ENCODE data around the gene DDX41.

Gene DDX41

GRCh38 chr5:177491983-177492746, 24.6 kb downstream of the DDX41 start:
- no peak for TF ChIP-seq CTCF (IDR thresholded peaks at IDR 0.05; ENCODE audit: insufficient read depth, low read length, missing control alignments)
- no peak for DNase-seq (ENCODE audit: low read depth, low spot score)
- ChIA-PET POLR2A (interaction anchor here (0.7 to 15.7 kb wide), 4 partner anchors 14 to 44 kb away, joined by 3 to 401 read pairs (median 4); partner anchors contain the start of gene DBN1), CTCF (interaction anchor here (0.9 to 16.4 kb wide), 7 partner anchors 9 to 102 kb away, joined by 3 to 261 read pairs (median 8); partner anchors contain the start of gene DBN1)
- no peak overlapping the region; the same call in 1 of the 2 replicates for H3K4me3 ChIP-seq (ENCODE audit: low read depth, low read length)

- no peak for DNase-seq (ENCODE audit: low read depth, low spot score)
- peak; percentile 80 for TF ChIP-seq CTCF (IDR thresholded peaks at IDR 0.05; ENCODE audit: insufficient read depth, low read length, missing control alignments)
- CTCF ChIA-PET, result interaction anchor here (1.3 to 16.4 kb wide), 3 partner anchors 10 to 24 kb away, joined by 4 to 261 read pairs (median 13); partner anchors contain the start of gene DBN1
- POLR2A ChIA-PET, result interaction anchor here (15.7 kb wide), 1 partner anchor 14 kb away, joined by 401 read pairs; the partner anchor contains the start of gene DBN1
- H3K4me3 ChIP-seq (ENCODE audit: low read depth, low read length), result no peak overlapping the region
Measured at GRCh38 chr5:177491429-177491945, 25.3 kb downstream of the DDX41 start.

GRCh38 chr5:177490992-177491391, 25.8 kb downstream of the DDX41 start:
- no peak for TF ChIP-seq CTCF (IDR thresholded peaks at IDR 0.05; ENCODE audit: insufficient read depth, low read length, missing control alignments)
- POLR2A ChIA-PET, result interaction anchor here (15.7 kb wide), 1 partner anchor 13 kb away, joined by 401 read pairs; the partner anchor contains the start of gene DBN1
- H3K4me3 ChIP-seq (ENCODE audit: low read depth, low read length), result no peak overlapping the region
- CTCF ChIA-PET, result interaction anchor here (16.4 kb wide), 1 partner anchor 15 kb away, joined by 261 read pairs; the partner anchor contains the start of gene DBN1
- DNase-seq (ENCODE audit: low read depth, low spot score), result no peak

GRCh38 chr5:177490311-177490991, 26.3 kb downstream of the DDX41 start:
- ChIA-PET CTCF (interaction anchor here (1.1 to 16.4 kb wide), 4 partner anchors 10 to 34 kb away, joined by 4 to 261 read pairs (median 5); partner anchors contain the start of gene DBN1), POLR2A (interaction anchor here (15.7 kb wide), 1 partner anchor 13 kb away, joined by 401 read pairs; the partner anchor contains the start of gene DBN1)
- no peak overlapping the region for H3K4me3 ChIP-seq (ENCODE audit: low read depth, low read length)
- no peak for TF ChIP-seq CTCF (IDR thresholded peaks at IDR 0.05; ENCODE audit: insufficient read depth, low read length, missing control alignments)
- no peak for DNase-seq (ENCODE audit: low read depth, low spot score)

GRCh38 chr5:177489119-177489716, 27.5 kb downstream of the DDX41 start:
- DNase-seq (ENCODE audit: low read depth, low spot score), result no peak
- POLR2A ChIA-PET, result interaction anchor here (2.0 to 15.7 kb wide), 2 partner anchors 9 to 11 kb away, joined by 7 to 401 read pairs; partner anchors contain the start of genes DBN1 and PDLIM7
- H3K4me3 ChIP-seq (ENCODE audit: low read depth, low read length), result no peak overlapping the region
- CTCF ChIA-PET, result interaction anchor here (0.9 to 16.4 kb wide), 6 partner anchors 11 to 33 kb away, joined by 3 to 261 read pairs (median 5); partner anchors contain the start of gene DBN1
- peak; percentile 29 for TF ChIP-seq CTCF (IDR thresholded peaks at IDR 0.05; ENCODE audit: insufficient read depth, low read length, missing control alignments)

Data from AG04449 (cell line).